ENCODE measurements around the gene TMEM121B.

TMEM121B gene

GRCh38 chr22:17138513-17138912 is 17.4 kb upstream of the TMEM121B start:
- no peak for DNase-seq (ENCODE audit: low spot score)

GRCh38 chr22:17137861-17138425 is 16.8 kb upstream of the TMEM121B start:
- DNase-seq (ENCODE audit: low spot score): no peak

- DNase-seq (ENCODE audit: low spot score): no peak
Observed at GRCh38 chr22:17137170-17137569, 16.0 kb upstream of the TMEM121B start.

DNA sequence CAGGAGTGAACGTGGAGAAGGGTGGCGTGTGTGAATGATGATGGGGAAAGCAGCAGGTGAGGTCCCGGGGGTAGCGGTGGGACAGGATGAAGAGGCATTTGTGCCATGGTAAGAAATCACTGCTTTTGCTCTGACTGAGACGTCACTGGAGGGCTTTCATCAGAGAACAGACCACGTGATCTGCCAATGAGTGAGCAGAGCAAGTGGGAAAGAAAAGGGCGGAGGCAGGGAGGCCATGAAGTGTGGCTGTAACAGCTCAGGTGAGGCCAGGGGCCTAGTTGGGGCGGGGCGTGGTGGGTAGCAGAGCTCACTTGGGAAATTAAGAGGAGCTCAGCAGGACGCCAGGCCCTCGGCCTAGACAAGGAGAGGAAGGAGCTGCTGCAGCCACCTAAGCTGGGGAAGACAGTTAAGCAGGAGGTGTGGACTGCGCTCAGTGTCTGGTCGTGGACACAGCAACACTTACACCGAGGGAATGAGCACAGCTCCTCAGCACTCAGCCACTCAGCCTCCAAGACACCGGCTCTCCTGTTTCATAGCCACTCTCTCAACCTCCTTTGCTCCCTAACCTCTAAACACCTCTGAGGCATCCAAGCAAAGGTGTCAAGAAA is 14.1 kb upstream of the TMEM121B start:
- no peak for DNase-seq (ENCODE audit: low spot score)

DNA sequence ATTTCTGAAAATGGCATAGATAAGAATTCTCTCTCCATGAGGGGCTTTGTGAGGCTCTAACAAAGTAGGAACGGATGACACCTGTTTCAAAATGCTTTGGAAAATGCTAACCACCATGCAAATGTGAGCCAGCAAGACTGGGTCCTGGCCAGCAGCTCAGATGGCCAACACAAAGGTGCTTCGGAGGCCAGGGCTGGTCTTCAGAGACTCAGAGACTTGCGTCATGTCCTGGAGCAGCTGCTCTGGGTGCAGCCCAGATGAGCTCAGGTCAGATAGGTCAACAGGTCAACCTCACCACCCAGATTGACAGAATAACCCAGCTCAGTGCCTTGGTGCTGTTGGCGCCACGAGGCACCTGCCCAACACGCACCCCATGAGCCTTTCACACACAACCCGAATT is 12.0 kb upstream of the TMEM121B start:
- no peak for DNase-seq (ENCODE audit: low spot score)

GRCh38 chr22:17132112-17132511 is 11.0 kb upstream of the TMEM121B start:
- DNase-seq (ENCODE audit: low spot score): no peak

- no peak for DNase-seq (ENCODE audit: low spot score)
Observed at GRCh38 chr22:17131686-17132085, 10.5 kb upstream of the TMEM121B start.

DNA sequence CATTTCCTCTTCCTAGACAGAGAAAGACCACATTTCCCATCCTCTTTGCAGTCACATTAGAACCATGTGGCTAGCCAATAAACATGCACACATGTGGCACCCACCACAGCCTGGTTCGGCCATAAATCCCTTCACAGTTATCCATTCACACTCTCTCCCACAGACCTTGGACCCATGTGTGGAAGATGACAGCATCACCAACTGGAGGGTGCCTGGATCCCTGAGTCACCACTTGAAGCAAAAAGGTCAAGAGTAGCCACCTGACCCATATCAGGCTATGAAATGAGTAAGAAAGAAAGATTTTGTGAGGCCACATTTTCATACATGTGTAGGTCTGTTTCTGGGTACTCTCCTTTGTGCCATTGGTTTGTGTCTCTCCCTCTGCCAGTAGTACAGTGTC is 9.0 kb upstream of the TMEM121B start:
- DNase-seq (ENCODE audit: low spot score): no peak

DNA sequence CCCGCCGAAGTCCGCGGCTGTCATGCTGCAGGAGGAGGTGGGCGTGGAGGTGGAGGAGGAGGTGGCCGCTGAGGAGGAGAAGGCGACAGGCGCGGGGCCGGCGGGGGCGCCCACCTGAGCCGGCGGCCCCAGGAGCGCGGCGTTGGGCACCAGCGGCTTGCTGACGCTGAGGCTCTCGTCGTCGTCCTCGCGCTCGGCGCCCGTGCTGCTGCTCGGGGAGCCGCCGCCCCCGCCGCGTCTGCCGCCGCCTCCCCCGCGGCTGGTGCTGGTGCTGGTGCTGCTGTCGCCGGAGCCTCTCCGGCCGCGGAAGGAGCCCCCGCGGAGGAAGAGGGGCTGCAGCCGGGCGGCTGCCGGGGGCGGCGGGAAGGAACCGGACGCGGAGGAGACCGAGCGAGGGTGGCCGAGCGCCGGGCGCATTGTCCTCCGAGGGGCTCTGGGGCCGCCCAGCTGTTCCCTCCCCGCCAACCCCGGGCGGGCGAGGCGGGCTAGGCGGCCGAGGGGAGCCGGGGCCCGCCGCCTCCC is 388 bp downstream of the TMEM121B start:
- DNase-seq (ENCODE audit: low spot score): no peak

DNA sequence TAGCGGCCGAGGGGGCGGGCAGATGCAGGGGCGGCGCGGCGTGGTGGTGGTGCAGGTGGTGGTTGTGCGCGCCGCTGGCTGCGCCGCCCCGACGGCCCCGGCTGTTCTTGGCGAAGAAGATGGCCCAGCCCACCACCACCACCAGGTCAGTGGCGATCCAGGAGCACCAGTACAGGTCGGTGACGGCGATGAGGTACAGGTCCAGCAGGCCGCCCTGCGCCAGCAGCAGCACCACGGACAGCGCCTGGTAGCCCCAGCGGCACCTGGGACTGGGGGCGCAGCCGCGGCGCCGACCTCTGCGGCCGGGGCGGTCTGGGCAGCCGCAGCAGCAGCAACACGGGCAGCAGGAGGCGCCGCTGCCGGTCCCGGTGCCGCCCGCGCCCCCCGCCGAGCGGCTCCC is 879 bp downstream of the TMEM121B start:
- DNase-seq (ENCODE audit: low spot score): no peak

DNA sequence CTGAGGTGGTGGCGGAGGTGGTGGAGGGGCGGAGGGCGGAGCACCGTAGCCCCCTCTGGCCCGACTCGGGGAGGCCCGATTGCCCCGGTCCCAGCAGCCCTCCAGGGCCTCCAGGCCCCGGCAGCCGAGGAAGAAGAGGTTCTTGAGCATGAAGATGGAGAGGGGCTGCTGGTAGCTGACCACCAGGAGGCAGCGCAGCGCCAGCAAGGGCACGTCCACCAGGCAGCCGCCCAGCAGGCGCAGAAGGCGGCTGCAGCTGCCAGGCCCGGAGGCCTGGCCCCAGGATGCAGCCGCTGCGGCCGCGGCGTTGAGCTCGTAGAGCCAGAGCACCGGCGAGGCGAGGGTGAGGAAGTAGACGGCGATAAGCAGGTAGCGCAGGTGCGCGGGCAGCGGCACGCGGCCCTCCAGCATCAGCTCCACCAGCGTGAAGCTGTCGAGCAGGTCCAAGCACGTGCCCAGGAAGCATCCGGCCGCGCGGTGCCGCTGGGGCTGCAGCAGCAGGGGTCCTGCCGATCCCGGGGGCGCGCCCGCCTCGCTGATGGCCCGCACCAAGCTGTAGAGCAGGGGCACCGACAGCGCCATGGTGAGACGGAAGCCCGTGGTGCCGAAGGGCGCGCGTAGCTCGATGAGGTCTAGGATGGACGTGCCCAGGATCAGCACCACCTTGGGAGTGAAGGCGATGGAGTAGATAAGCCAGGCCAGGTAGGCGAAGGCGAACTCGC is 1.5 kb downstream of the TMEM121B start:
- peak; percentile 9 for DNase-seq (ENCODE audit: low spot score)

DNA sequence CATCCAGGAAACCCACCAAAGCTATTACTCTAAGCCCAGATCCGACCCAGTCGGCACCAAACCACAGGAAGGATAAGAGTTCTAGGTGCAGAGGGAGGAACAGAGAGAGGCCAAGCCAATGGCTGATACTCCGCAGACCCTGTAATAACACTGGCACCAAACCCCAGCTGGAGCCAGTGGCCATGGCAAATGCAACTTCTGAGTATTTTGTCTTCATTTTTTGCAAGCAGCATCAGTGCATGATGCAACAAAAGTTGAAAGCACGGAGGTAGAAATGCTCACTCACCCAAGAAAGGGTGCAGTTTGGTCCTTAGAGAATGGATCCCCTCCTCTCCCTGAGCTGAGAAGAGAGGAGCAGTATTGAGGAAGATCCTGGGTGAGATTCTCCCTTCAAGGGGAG is 2.8 kb downstream of the TMEM121B start:
- DNase-seq (ENCODE audit: low spot score): no peak

DNA sequence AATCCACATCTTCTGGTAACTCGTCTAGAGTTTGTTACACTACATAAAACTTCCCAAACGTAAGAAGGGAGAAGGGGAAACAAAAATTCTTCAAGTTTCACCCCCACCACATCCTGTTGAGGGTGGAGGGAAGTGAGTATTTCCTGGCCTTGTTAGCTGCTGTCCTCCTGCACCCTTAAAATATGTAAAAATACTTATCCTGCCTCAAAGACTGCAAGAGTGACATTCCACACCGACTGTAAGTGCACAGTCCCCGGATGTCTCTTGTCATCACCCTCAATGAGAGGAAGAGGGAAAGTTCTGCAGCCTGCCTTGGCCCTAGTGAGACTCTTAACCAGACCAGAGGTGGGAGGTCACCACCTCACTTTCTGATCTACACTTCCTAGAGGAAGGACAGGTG is 3.3 kb downstream of the TMEM121B start:
- no peak for DNase-seq (ENCODE audit: low spot score)

DNA sequence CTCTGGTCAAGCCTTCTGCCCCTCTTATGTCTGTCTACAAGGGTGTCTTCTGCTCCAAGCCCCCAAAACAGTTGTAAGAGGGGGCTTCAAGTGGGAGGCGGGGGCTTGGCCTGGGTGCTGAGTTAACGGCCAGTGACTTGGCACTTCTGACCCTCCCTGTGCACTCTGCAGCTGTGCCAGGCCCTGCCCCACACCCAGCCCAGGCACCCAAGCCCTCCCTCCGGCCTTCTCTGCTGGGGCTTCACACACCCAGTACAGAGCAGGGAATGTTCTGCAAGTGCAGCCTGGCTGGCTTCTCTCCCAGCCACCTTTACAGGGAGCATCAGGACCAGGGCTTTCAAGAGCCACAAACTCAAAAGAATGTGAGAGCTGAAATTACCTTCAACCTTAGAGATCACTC is 3.8 kb downstream of the TMEM121B start:
- DNase-seq (ENCODE audit: low spot score): no peak

GRCh38 chr22:17116572-17117330 is 4.4 kb downstream of the TMEM121B start:
- no peak for DNase-seq (ENCODE audit: low spot score)

DNA sequence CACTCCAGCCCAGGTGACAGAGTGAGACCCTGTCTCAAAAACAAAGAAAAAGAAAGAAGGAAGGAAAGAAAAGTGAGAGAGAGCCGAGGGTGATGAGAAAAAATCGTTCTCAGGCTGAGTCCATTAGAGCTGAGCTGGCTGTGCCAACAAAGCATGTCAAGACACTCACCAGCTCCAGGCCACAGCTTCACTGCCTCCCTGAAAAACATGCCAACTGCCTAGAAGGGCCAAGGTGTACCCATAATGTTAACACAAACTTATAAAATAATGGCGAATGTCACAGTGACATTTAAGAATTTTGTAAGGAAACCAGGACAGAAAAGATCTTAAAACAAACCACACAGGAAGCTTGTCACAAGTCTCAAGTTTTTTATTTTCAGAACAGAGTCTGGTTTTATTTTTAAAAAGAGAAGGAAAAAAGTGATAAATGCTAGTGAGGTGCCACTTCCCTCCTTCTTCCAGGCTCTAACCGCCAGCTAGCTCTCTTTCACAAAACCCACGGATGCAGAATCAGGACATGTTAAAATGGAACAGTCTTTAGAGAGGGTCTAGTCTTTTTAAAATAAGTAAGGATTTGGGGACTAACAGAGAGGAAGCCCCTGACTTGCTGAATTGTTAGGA is 5.1 kb downstream of the TMEM121B start:
- no peak for DNase-seq (ENCODE audit: low spot score)

DNA sequence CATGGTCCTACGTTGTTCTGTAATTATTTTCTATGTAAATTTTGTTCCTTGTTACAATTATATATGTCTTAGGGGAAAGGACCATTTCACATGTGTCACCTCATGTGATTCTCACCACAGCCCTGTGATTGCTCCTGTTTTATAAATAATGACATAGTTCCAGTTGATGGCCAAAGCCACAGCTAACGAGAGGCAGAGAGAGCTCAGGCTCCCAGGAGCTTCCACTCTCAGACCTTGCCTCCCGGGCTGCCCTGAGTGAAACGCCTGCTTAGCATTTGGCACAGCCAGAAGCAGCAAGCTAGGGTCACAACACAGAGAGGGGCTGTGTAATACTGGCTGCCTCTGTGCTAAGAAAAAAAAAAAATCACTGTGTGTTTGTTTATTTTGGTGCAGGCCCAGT is 5.9 kb downstream of the TMEM121B start:
- DNase-seq (ENCODE audit: low spot score): no peak

- no peak for DNase-seq (ENCODE audit: low spot score)
Observed at GRCh38 chr22:17114898-17115235, 6.3 kb downstream of the TMEM121B start.

GRCh38 chr22:17114173-17114897 is 6.8 kb downstream of the TMEM121B start:
- no peak for DNase-seq (ENCODE audit: low spot score)

DNA sequence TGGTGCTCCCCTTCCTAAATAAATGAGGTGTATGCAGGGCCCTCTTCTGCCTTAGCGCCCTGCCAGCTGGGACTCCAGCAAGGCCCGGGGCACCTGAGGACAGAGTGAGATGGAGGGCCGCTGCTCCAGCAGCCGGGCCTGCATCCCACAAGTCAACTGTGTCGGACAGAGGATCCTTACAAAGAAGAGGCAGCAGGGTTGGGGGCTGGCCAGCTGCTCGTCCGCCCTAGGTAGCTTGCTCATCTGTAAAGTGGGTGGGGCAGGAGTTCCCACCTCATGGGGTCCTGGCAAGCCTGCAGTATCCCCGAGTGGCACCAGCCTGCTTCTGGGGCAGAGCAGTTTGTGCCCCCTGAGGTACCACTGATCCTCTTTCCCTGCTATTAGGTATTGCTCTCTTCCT is 7.6 kb downstream of the TMEM121B start:
- no peak for DNase-seq (ENCODE audit: low spot score)

DNA sequence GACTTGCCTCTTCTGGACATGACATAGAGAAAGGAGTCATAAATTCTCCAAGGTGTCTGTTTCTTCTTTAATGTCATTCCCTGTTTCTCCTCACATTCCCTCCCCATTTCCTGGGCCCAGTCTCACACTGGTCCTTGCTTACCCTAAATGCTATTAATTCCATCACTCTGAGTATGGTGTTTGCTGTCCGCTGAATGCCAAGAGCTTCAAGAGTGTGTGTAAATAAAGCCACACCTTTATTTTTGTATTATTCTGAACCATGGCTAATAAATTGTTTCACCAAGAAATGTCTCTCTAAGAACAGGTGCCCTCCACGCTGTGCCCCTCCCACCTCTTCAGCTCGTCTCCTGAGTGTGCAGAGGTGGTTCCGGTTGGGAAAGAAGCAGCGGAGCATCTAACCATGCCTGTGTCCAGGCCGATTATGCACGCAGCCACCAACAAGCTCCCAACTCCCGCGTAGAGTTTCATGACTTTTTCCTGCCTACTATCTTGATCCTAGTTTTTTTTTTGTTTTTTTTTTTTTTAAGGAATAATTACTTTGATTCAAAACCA is 8.6 kb downstream of the TMEM121B start:
- no peak for DNase-seq (ENCODE audit: low spot score)

Measured in hematopoietic multipotent progenitor cell treated with erythropoietin and hydrocortisone succinate and interleukin-3 and kit ligand, for 15 days (in vitro differentiated cells).